Left cardiac atrium (tissue), 4 donors: Measurements from ENCODE around the gene CATSPER4. TPM values are rescaled to one million over a fixed set of nuclear protein-coding genes. Genes with fewer than 3 reads are reported as not detected.
"Not testable (repeated sequence)": the region's sequence is repeated elsewhere in the genome, so short reads cannot be mapped to it uniquely, and the experiment has no call there.

Source experiments
- ATAC-seq, 2 donors: fragments of 200-7000 bp; cut with Tn5 transposase; one replicate each; pipeline ENCODE4 v1.9.1; 2020; ENCODE audit warnings: mild to moderate bottlenecking in 2 of 2, moderate library complexity in 2 of 2
- DNase-seq: peaks from one replicate; pipeline ENCODE4 v3.0.0-alpha.2; 2020
- intact Hi-C, 2 donors: fragments of 100-400 bp; cut with DNase I; formaldehyde crosslinking; loops; one replicate each; pipeline versions ENCODE4 v1.14.1 to v1.15.1; 2022 to 2023
- total RNA-seq, 2 donors: library from RNA; stranded (reverse); fragmentation: NEBNext Ultra II Directional; extraction: Animal tissue kit (Norgen Biotek cat#: 25700); gene quantifications; one replicate each; pipeline ENCODE4 v1.2.1, GENCODE V29; 2021
- donor health status: DM: no; HTN: yes; CAD: no.
- donor health status: DM: no; HTN: yes; CAD: no; lungs with severe emphysema.
- donor health status: DM: yes; HTN: yes; CAD: no.
- donor health status: Dilated cardiomyopathy.

Gene CATSPER4
- total RNA-seq, 2 donors from 2014 or later = not detected

GRCh38 chr1:26221094-26221493 is 30.7 kb downstream of the CATSPER4 start:
- DNase-seq (no peak), ATAC-seq (no peak)
- intact Hi-C loops = no loop called here

GRCh38 chr1:26224606-26225005 is 34.2 kb downstream of the CATSPER4 start:
- no peak for ATAC-seq
- no peak for DNase-seq
- intact Hi-C loops = no loop called here

GRCh38 chr1:26225033-26225831 is 34.8 kb downstream of the CATSPER4 start:
- DNase-seq (peak; percentile 73), ATAC-seq (peak; percentile 83 to 95)
- intact Hi-C loops = no loop called here

GRCh38 chr1:26230682-26231081 is 40.3 kb downstream of the CATSPER4 start:
- ATAC-seq, DNase-seq: not testable (repeated sequence)
- intact Hi-C loops = loop anchor here (5.0 to 10.0 kb wide), 3 partner anchors 58 to 196 kb away; partner anchors contain the start of genes PDIK1L (in 1 of the 2) and ZNF593OS (in 1 of the 2)

GRCh38 chr1:26233903-26234643 is 43.7 kb downstream of the CATSPER4 start, which contains the start of gene CEP85:
Gene CEP85 (plus strand): TSS chr1:26234200. CDS start chr1:26239784, 5,584 bp downstream.
- DNase-seq = peak; percentile 99
- intact Hi-C loops = loop anchor here (5.0 to 10.0 kb wide), 3 partner anchors 62 to 199 kb away; partner anchors contain the start of genes PDIK1L (in 1 of the 2) and ZNF593OS (in 1 of the 2)
- ATAC-seq = peak; percentile 99 to 100

- intact Hi-C loops = loop anchor here (5.0 to 10.0 kb wide), 3 partner anchors 63 to 200 kb away; partner anchors contain the start of genes PDIK1L (in 1 of the 2) and ZNF593OS (in 1 of the 2)
- ATAC-seq (no peak), DNase-seq (no peak)
Observed at GRCh38 chr1:26234644-26235370, 44.4 kb downstream of the CATSPER4 start.

- intact Hi-C loops = loop anchor here (10.0 kb wide), 2 partner anchors 123 to 203 kb away; partner anchors contain the start of gene PDIK1L (in 1 of the 2)
- no peak for ATAC-seq
- no peak for DNase-seq
Observed at GRCh38 chr1:26237230-26237966, 47.0 kb downstream of the CATSPER4 start.

- DNase-seq (no peak), ATAC-seq (no peak)
- intact Hi-C loops = loop anchor here (10.0 kb wide), 2 partner anchors 125 to 205 kb away; partner anchors contain the start of gene PDIK1L (in 1 of the 2)
Observed at GRCh38 chr1:26239936-26240335, 49.5 kb downstream of the CATSPER4 start.

Other genes with a start within 250 kb of the CATSPER4 start
- 1 to 10 TPM; 5.5 to 6.8 TPM for gene PAFAH2, start 192.5 kb upstream of the CATSPER4 start, total RNA-seq
- 1 to 10 TPM; 1.3 to 3.2 TPM for gene EXTL1, start 168.8 kb upstream of the CATSPER4 start, total RNA-seq
- 1 to 10 TPM in 1 of 2 donors, under 1 TPM in 1; 0.32 to 1.0 TPM for gene SLC30A2, start 144.5 kb upstream of the CATSPER4 start, total RNA-seq
- gene TRIM63, start 123.0 kb upstream of the CATSPER4 start, total RNA-seq = 100 to 1,000 TPM; 101 to 219 TPM
- gene PDIK1L, start 78.8 kb upstream of the CATSPER4 start, total RNA-seq = 1 to 10 TPM; 3.3 to 4.7 TPM
- 1 to 10 TPM; 5.2 to 5.3 TPM for gene FAM110D, start 31.5 kb upstream of the CATSPER4 start, total RNA-seq
- not detected for gene C1orf232, start 21.6 kb upstream of the CATSPER4 start, total RNA-seq
- 10 to 100 TPM; 13.4 to 24.3 TPM for gene ZNF593, start 20.7 kb upstream of the CATSPER4 start, total RNA-seq
- gene ZNF593OS, start 18.8 kb upstream of the CATSPER4 start, total RNA-seq = not detected
- under 1 TPM; 0.60 to 0.85 TPM for gene CNKSR1, start 13.1 kb upstream of the CATSPER4 start, total RNA-seq
- 10 to 100 TPM; 17.7 to 38.6 TPM for gene CEP85, start 43.6 kb downstream of the CATSPER4 start, total RNA-seq
- 10 to 100 TPM; 90.6 to 93.9 TPM for gene SH3BGRL3, start 89.5 kb downstream of the CATSPER4 start, total RNA-seq
- 10 to 100 TPM; 14.5 to 15.7 TPM for gene UBXN11, start 116.0 kb downstream of the CATSPER4 start, total RNA-seq
- 10 to 100 TPM in 1 of 2 donors, 1 to 10 TPM in 1; 5.5 to 14.3 TPM for gene CD52, start 127.4 kb downstream of the CATSPER4 start, total RNA-seq
- gene CRYBG2, start 163.5 kb downstream of the CATSPER4 start, total RNA-seq = not detected
- gene ZNF683, start 182.1 kb downstream of the CATSPER4 start, total RNA-seq = under 1 TPM in 1 of 2 donors, not detected in 1; 0.35 TPM
- under 1 TPM in 1 of 2 donors, not detected in 1; 0.15 TPM for gene LIN28A, start 220.2 kb downstream of the CATSPER4 start, total RNA-seq
- gene DHDDS, start 241.7 kb downstream of the CATSPER4 start, total RNA-seq = 10 to 100 TPM; 44.7 to 49.6 TPM